ENCODE results near the gene CNKSR2.

Gene CNKSR2

GRCh38 chrX:21427086-21427485, 52.9 kb downstream of the CNKSR2 start:
- Histone ChIP-seq H3K36me3 (replicated peaks; ENCODE audit: low read depth, low read length) (no peaks in the 10 kb centered on the region), H3K27me3 (ENCODE audit: low read depth, low read length) (no peaks in the 10 kb centered on the region), H3K9me3 (ENCODE audit: insufficient read depth, low read length) (no peaks in the 10 kb centered on the region), H3K79me2 (ENCODE audit: low read length) (no peaks in the 10 kb centered on the region), H4K20me1 (ENCODE audit: insufficient read depth, low read length) (no peaks in the 10 kb centered on the region), H3K9ac (ENCODE audit: low read length) (no peak overlapping the region), H2AFZ (ENCODE audit: low read depth, low read length) (no peak overlapping the region), H3K4me2 (ENCODE audit: low read length) (no peak overlapping the region), H3K4me1 (ENCODE audit: low read length) (no peaks in the 10 kb centered on the region), H3K27ac (ENCODE audit: low read length) (no peak overlapping the region), H3K4me3 (ENCODE audit: low read length) (no peak overlapping the region)
- no peak for TF ChIP-seq EZH2phosphoT487 (IDR thresholded peaks at IDR 0.05; ENCODE audit: low read depth)
- no peak for TF ChIP-seq CTCF (IDR thresholded peaks at IDR 0.05; ENCODE audit: low read depth, low read length)

- Histone ChIP-seq H4K20me1 (ENCODE audit: insufficient read depth, low read length) (no peaks in the 10 kb centered on the region), H3K4me3 (ENCODE audit: low read length) (no peak overlapping the region), H3K4me1 (ENCODE audit: low read length) (peaks cover 17% of the 10 kb centered on the region), H3K4me2 (ENCODE audit: low read length) (no peak overlapping the region), H3K27me3 (ENCODE audit: low read depth, low read length) (no peaks in the 10 kb centered on the region), H3K9me3 (ENCODE audit: insufficient read depth, low read length) (no peaks in the 10 kb centered on the region), H3K79me2 (ENCODE audit: low read length) (no peaks in the 10 kb centered on the region), H2AFZ (ENCODE audit: low read depth, low read length) (no peak overlapping the region), H3K27ac (ENCODE audit: low read length) (no peak overlapping the region), H3K36me3 (replicated peaks; ENCODE audit: low read depth, low read length) (no peaks in the 10 kb centered on the region), H3K9ac (ENCODE audit: low read length) (no peak overlapping the region)
- TF ChIP-seq CTCF (IDR thresholded peaks at IDR 0.05; ENCODE audit: low read depth, low read length) (no peak), EZH2phosphoT487 (IDR thresholded peaks at IDR 0.05; ENCODE audit: low read depth) (no peak)
These were observed 62.8 kb downstream of the CNKSR2 start for GRCh38 chrX:21437036-21437435.

- H3K9ac ChIP-seq (ENCODE audit: low read length) = peak overlapping the region; percentile 48
- H3K4me1 ChIP-seq (ENCODE audit: low read length) = peaks cover 17% of the 10 kb centered on the region
- H3K27ac ChIP-seq (ENCODE audit: low read length) = peak overlapping the region; percentile 76
- H3K4me3 ChIP-seq (ENCODE audit: low read length) = peak overlapping the region; percentile 64
- no peaks in the 10 kb centered on the region for H3K9me3 ChIP-seq (ENCODE audit: insufficient read depth, low read length)
- no peaks in the 10 kb centered on the region for H4K20me1 ChIP-seq (ENCODE audit: insufficient read depth, low read length)
- H3K27me3 ChIP-seq (ENCODE audit: low read depth, low read length) = no peaks in the 10 kb centered on the region
- H3K4me2 ChIP-seq (ENCODE audit: low read length) = peak overlapping the region; percentile 78
- no peak overlapping the region for H2AFZ ChIP-seq (ENCODE audit: low read depth, low read length)
- TF ChIP-seq CTCF (IDR thresholded peaks at IDR 0.05; ENCODE audit: low read depth, low read length) (no peak), EZH2phosphoT487 (IDR thresholded peaks at IDR 0.05; ENCODE audit: low read depth) (no peak)
- no peaks in the 10 kb centered on the region for H3K36me3 ChIP-seq (replicated peaks; ENCODE audit: low read depth, low read length)
- H3K79me2 ChIP-seq (ENCODE audit: low read length) = no peaks in the 10 kb centered on the region
These were observed 64.6 kb downstream of the CNKSR2 start for GRCh38 chrX:21438792-21439191.

- H3K4me1 ChIP-seq (ENCODE audit: low read length) = peaks cover 17% of the 10 kb centered on the region
- H3K27me3 ChIP-seq (ENCODE audit: low read depth, low read length) = no peaks in the 10 kb centered on the region
- H3K27ac ChIP-seq (ENCODE audit: low read length) = no peak overlapping the region
- no peaks in the 10 kb centered on the region for H3K9me3 ChIP-seq (ENCODE audit: insufficient read depth, low read length)
- no peaks in the 10 kb centered on the region for H3K36me3 ChIP-seq (replicated peaks; ENCODE audit: low read depth, low read length)
- no peak overlapping the region for H3K4me3 ChIP-seq (ENCODE audit: low read length)
- no peak overlapping the region for H3K9ac ChIP-seq (ENCODE audit: low read length)
- H3K79me2 ChIP-seq (ENCODE audit: low read length) = no peaks in the 10 kb centered on the region
- H4K20me1 ChIP-seq (ENCODE audit: insufficient read depth, low read length) = no peaks in the 10 kb centered on the region
- TF ChIP-seq EZH2phosphoT487 (IDR thresholded peaks at IDR 0.05; ENCODE audit: low read depth) (no peak), CTCF (IDR thresholded peaks at IDR 0.05; ENCODE audit: low read depth, low read length) (no peak)
- H2AFZ ChIP-seq (ENCODE audit: low read depth, low read length) = no peak overlapping the region
- no peak overlapping the region for H3K4me2 ChIP-seq (ENCODE audit: low read length)
These were observed 66.7 kb downstream of the CNKSR2 start for GRCh38 chrX:21440911-21441310.

Data from OCI-LY3 (cell line).